CD4-positive, alpha-beta memory T cell (primary cell): ENCODE data around the gene ARMC2. TPM values are rescaled to one million over a fixed set of nuclear protein-coding genes. Genes with fewer than 3 reads are reported as not detected.

ENCODE experiments used
- CTCF ChIA-PET: fragments of 350-600 bp; sonication (Branson Sonifier 250); formaldehyde crosslinking; loops from one replicate; lab custom pipeline; 2021; ENCODE audit warnings: inconsistent platforms; ENCODE audit not compliant: partially characterized antibody; lab: Charles Lee
- POLR2A ChIA-PET: fragments of 350-600 bp; sonication (Branson Sonifier 250); formaldehyde crosslinking; loops from one replicate; lab custom pipeline; 2021; ENCODE audit not compliant: partially characterized antibody; lab: Charles Lee
- DNase-seq, 5 donors: peaks; one replicate each; pipeline versions ENCODE4 v3.0.0 to v3.0.0-alpha.2; 2020 to 2022; ENCODE audit warnings: mixed read lengths in 1 of 5
- H3K27ac ChIP-seq: one replicate; pipeline ENCODE4 v1.7.0; 2013; ENCODE audit warnings: low read depth, low read length
- H3K27me3 ChIP-seq: 2 replicates; pipeline ENCODE4 v1.7.0; 2013; ENCODE audit warnings: mild to moderate bottlenecking, low read length, moderate library complexity; ENCODE audit not compliant: insufficient read depth
- H3K36me3 ChIP-seq: 2 replicates; pipeline ENCODE4 v1.7.0; 2013; ENCODE audit warnings: mild to moderate bottlenecking, low read length, moderate library complexity; ENCODE audit not compliant: insufficient read depth
- H3K4me1 ChIP-seq: 2 replicates; pipeline ENCODE4 v1.7.0; 2013; ENCODE audit warnings: mild to moderate bottlenecking, low read length, moderate library complexity; ENCODE audit not compliant: insufficient read depth
- H3K4me3 ChIP-seq, 2 donors: one replicate each; pipeline ENCODE4 v1.7.0; 2013; ENCODE audit warnings: low read length in 2 of 2, mild to moderate bottlenecking in 1 of 2
- H3K9me3 ChIP-seq, 2 donors: one replicate each; pipeline ENCODE4 v1.7.0; 2013; ENCODE audit warnings: low read length in 2 of 2, control low read depth in 1 of 2; ENCODE audit not compliant: control insufficient read depth in 1 of 2
- H3K27ac Mint-ChIP-seq, 7 donors: one replicate each; pipeline ENCODE4 v1.8.0; 2020 to 2021; ENCODE audit warnings: mixed read lengths in 7 of 7, mild to moderate bottlenecking in 6 of 7, inconsistent platforms in 3 of 7, moderate library complexity in 3 of 7
- H3K27me3 Mint-ChIP-seq, 2 donors: one replicate each; pipeline ENCODE4 v1.8.0; 2020 to 2021; ENCODE audit warnings: mixed read lengths in 2 of 2
- H3K36me3 Mint-ChIP-seq, 2 donors: one replicate each; pipeline ENCODE4 v1.8.0; 2020 to 2021; ENCODE audit warnings: mixed read lengths in 2 of 2, inconsistent platforms in 1 of 2, mild to moderate bottlenecking in 1 of 2
- H3K4me1 Mint-ChIP-seq, 4 donors: one replicate each; pipeline ENCODE4 v1.8.0; 2020 to 2021; ENCODE audit warnings: mixed read lengths in 4 of 4, mild to moderate bottlenecking in 1 of 4
- H3K4me3 Mint-ChIP-seq, 8 donors: one replicate each; pipeline ENCODE4 v1.8.0; 2020 to 2021; ENCODE audit warnings: mixed read lengths in 8 of 8, mild to moderate bottlenecking in 7 of 8, moderate library complexity in 6 of 8, inconsistent platforms in 3 of 8
- H3K9me3 Mint-ChIP-seq, 8 donors: one replicate each; pipeline ENCODE4 v1.8.0; 2020 to 2021; ENCODE audit warnings: mixed read lengths in 8 of 8, mild to moderate bottlenecking in 5 of 8, inconsistent platforms in 3 of 8, moderate library complexity in 1 of 8
- intact Hi-C: fragments of 100-400 bp; cut with micrococcal nuclease; formaldehyde crosslinking; loops from one replicate; pipeline ENCODE4 v1.15.1; 2023
- polyA plus RNA-seq, 2 donors: library from polyadenylated mRNA; unstranded; fragments of 300-500 nt; fragmentation: Illumina TruSeq; gene quantifications; one replicate each; pipeline ENCODE4 v1.2.3, GENCODE V29; 2021
- total RNA-seq, 2 experiments: library from RNA; stranded (reverse); gene quantifications; one replicate each; pipeline ENCODE4 v1.2.3, GENCODE V29; 2021

Gene ARMC2
- total and polyA plus RNA-seq, 4 experiments from 2014 or later, result 3.2 to 11.2 (median 7.0) TPM

DNA sequence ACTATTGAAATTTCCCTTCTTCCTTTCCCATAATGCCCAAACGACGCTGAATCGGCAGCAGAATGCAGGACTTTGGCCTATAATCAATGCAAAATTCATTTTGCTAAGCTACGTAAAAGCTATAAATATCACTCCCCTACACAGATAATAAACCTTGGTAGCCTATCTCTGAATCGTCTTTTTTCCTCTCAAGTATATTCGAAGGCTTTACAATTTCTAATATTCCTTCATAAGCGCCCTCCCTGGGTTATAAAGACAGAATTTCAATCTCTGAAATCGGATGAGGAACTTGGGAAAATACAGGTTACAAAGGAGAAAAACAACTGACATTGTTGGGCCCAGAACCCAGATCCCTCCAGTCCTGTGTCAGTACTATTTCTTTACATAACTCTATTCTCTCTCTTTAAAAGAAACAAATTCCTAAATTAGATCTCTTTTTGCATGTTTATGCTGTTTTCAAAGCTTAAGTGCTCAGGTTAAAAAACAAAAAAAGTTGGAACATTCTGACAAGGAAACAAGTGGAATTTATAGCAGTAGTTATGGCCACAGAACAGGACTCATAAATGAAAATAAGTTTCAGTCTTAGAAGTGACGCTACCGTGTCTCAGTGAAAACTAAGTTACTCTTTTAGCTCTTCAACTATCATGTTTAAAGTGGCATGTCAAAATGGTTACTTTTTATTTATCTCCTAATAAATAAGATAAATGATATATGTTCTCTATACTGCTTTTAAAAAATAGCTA, 161.9 kb downstream of the ARMC2 start:
- peak overlapping the region; percentile 91 to 100 (median 99) for H3K27ac Mint-ChIP-seq
- ChIA-PET POLR2A (interaction anchor here (0.6 to 6.4 kb wide), 27 partner anchors 9 to 749 kb away, joined by 3 to 59 read pairs (median 4); partner anchors contain the start of genes ARMC2, CD164, CEP57L1 and FOXO3), CTCF (interaction anchor here (0.6 to 6.0 kb wide), 6 partner anchors 8 to 253 kb away, joined by 3 to 61 read pairs (median 4); no protein-coding TSS in a partner anchor)
- Histone ChIP-seq H3K9me3 (no peaks in the 10 kb centered on the region), H3K27ac (peak overlapping the region; percentile 96), H3K36me3 (no peaks in the 10 kb centered on the region), H3K4me3 (peak overlapping the region; percentile 67 to 73), H3K27me3 (no peaks in the 10 kb centered on the region), H3K4me1 (peaks cover 67% of the 10 kb centered on the region)
- peaks cover 0 to 1% (median 0%) of the 10 kb centered on the region in 8 donors for H3K9me3 Mint-ChIP-seq
- peak overlapping the region; percentile 90 to 99 (median 98) for H3K4me3 Mint-ChIP-seq
- H3K4me1 Mint-ChIP-seq, result peaks cover 44 to 81% (median 59%) of the 10 kb centered on the region in 4 donors
- H3K27me3 Mint-ChIP-seq, result no peaks in the 10 kb centered on the region
- peaks cover 0 to 12% of the 10 kb centered on the region in 2 donors for H3K36me3 Mint-ChIP-seq
- intact Hi-C loops, result loop anchor here (1.0 to 10.0 kb wide), 12 partner anchors 10 to 1807 kb away; partner anchors contain the start of genes ARMC2, CD164, CDK19 and CEP57L1
- DNase-seq, result peak in 2 of 5 donors; percentile 15

- no peak for DNase-seq
- peaks cover 68% of the 10 kb centered on the region for H3K4me1 ChIP-seq
- ChIA-PET POLR2A (interaction anchor here (0.9 to 6.4 kb wide), 15 partner anchors 8 to 750 kb away, joined by 3 to 59 read pairs (median 11); partner anchors contain the start of genes CD164, CEP57L1, FOXO3 and SESN1), CTCF (interaction anchor here (0.7 to 6.0 kb wide), 5 partner anchors 26 to 453 kb away, joined by 3 to 61 read pairs (median 3); no protein-coding TSS in a partner anchor)
- H3K27me3 ChIP-seq, result no peaks in the 10 kb centered on the region
- Mint-ChIP-seq H3K4me1 (peaks cover 47 to 84% (median 60%) of the 10 kb centered on the region in 4 donors), H3K36me3 (peaks cover 0 to 12% of the 10 kb centered on the region in 2 donors), H3K27ac (peak overlapping the region; percentile 91 to 100 (median 99)), H3K9me3 (peaks cover 0 to 1% (median 0%) of the 10 kb centered on the region in 8 donors), H3K4me3 (peak overlapping the region; percentile 34 to 99 (median 86)), H3K27me3 (no peaks in the 10 kb centered on the region)
- H3K9me3 ChIP-seq, result no peaks in the 10 kb centered on the region
- no peaks in the 10 kb centered on the region for H3K36me3 ChIP-seq
- intact Hi-C loops, result loop anchor here (1.0 kb wide), 1 partner anchor 10 kb away; no protein-coding TSS in a partner anchor
- H3K27ac ChIP-seq, result peak overlapping the region; percentile 96
- no peak overlapping the region for H3K4me3 ChIP-seq
Measured at GRCh38 chr6:109010705-109011102, 162.5 kb downstream of the ARMC2 start.

- intact Hi-C loops, result no loop called here
- peaks cover 34 to 58% (median 42%) of the 10 kb centered on the region in 4 donors for H3K4me1 Mint-ChIP-seq
- CTCF ChIA-PET, result interaction anchor here (1.0 to 4.5 kb wide), 6 partner anchors 17 to 60 kb away, joined by 3 to 23 read pairs (median 4); no protein-coding TSS in a partner anchor
- H3K9me3 ChIP-seq, result no peaks in the 10 kb centered on the region
- H3K36me3 Mint-ChIP-seq, result peaks cover 0 to 7% of the 10 kb centered on the region in 2 donors
- H3K27ac Mint-ChIP-seq, result peak overlapping the region; percentile 73 to 96 (median 89)
- H3K4me1 ChIP-seq, result peaks cover 44% of the 10 kb centered on the region
- H3K4me3 ChIP-seq, result no peak overlapping the region
- no peak for DNase-seq
- no peaks in the 10 kb centered on the region for H3K27me3 Mint-ChIP-seq
- peaks cover 0 to 1% (median 0%) of the 10 kb centered on the region in 8 donors for H3K9me3 Mint-ChIP-seq
- no peaks in the 10 kb centered on the region for H3K36me3 ChIP-seq
- H3K27ac ChIP-seq, result no peak overlapping the region
- H3K4me3 Mint-ChIP-seq, result peak overlapping the region in 7 of 8 donors; percentile 8 to 65 (median 48)
- POLR2A ChIA-PET, result interaction anchor here (0.6 to 2.3 kb wide), 6 partner anchors 23 to 455 kb away, joined by 3 to 14 read pairs (median 5); no protein-coding TSS in a partner anchor
- no peaks in the 10 kb centered on the region for H3K27me3 ChIP-seq
Measured at GRCh38 chr6:109013656-109014305, 165.6 kb downstream of the ARMC2 start.

DNA sequence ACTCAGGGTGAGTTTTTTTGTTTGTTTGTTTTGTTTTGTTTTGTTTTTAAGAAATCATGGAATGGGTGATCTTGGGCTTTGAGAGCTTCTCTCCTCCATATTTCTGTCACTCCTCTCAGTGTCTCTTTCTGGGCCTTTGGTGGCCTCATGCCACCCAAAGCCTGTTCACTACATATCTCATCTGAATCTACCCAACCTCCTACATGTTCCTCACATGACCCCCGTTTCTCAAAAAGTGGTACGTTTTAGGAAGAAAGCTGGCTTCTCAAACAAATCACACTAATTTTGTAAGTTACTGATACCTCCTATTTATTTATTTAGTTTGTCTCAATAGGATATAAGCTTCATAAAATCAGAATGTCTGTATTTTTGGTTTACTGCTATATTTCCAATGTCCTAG, 166.4 kb downstream of the ARMC2 start:
- peaks cover 51% of the 10 kb centered on the region for H3K4me1 ChIP-seq
- Mint-ChIP-seq H3K27ac (peak overlapping the region; percentile 53 to 96 (median 80)), H3K4me3 (peak overlapping the region in 4 of 8 donors; percentile 1 to 33 (median 14)), H3K36me3 (peaks cover 0 to 5% of the 10 kb centered on the region in 2 donors), H3K9me3 (peaks cover 0 to 1% (median 0%) of the 10 kb centered on the region in 8 donors), H3K27me3 (no peaks in the 10 kb centered on the region), H3K4me1 (peaks cover 39 to 63% (median 47%) of the 10 kb centered on the region in 4 donors)
- no peaks in the 10 kb centered on the region for H3K36me3 ChIP-seq
- DNase-seq, result no peak
- intact Hi-C loops, result no loop called here
- no peak overlapping the region for H3K4me3 ChIP-seq
- ChIA-PET CTCF (interaction anchor here (1.1 to 4.5 kb wide), 6 partner anchors 8 to 59 kb away, joined by 3 to 23 read pairs (median 4); no protein-coding TSS in a partner anchor), POLR2A (interaction anchor here (0.8 to 2.3 kb wide), 5 partner anchors 22 to 432 kb away, joined by 3 to 14 read pairs (median 6); no protein-coding TSS in a partner anchor)
- no peaks in the 10 kb centered on the region for H3K9me3 ChIP-seq
- H3K27ac ChIP-seq, result no peak overlapping the region
- H3K27me3 ChIP-seq, result no peaks in the 10 kb centered on the region

DNA sequence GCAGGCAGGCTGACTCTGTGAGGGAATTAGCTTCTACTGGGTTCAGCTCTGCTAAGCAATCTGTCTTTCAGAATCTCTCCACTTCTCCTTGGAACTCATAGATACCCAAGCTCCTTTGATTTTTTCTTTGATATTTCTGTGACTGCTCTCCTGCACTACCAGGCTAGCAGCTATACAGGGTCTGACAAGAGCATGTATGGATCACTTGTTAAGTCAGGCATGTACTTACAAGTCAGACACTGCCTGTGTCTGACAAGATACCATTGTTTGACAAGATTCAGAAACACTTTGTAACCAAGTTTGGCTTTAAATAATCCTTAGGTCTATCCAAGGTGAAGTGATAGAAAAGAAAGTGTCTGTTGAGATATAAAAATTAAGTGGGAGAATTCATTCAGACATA, 167.0 kb downstream of the ARMC2 start:
- Mint-ChIP-seq H3K9me3 (peaks cover 0 to 3% (median 0%) of the 10 kb centered on the region in 8 donors), H3K27me3 (no peaks in the 10 kb centered on the region), H3K36me3 (no peaks in the 10 kb centered on the region), H3K4me1 (peaks cover 37 to 63% (median 48%) of the 10 kb centered on the region in 4 donors), H3K27ac (peak overlapping the region; percentile 9 to 76 (median 33)), H3K4me3 (peak overlapping the region in 2 of 8 donors; percentile 10 to 61)
- H3K4me3 ChIP-seq, result no peak overlapping the region
- intact Hi-C loops, result no loop called here
- ChIA-PET POLR2A (interaction anchor here (0.8 to 2.3 kb wide), 3 partner anchors 21 to 56 kb away, joined by 3 to 14 read pairs (median 12); no protein-coding TSS in a partner anchor), CTCF (interaction anchor here (1.3 to 4.5 kb wide), 4 partner anchors 8 to 58 kb away, joined by 3 to 23 read pairs (median 5); no protein-coding TSS in a partner anchor)
- H3K4me1 ChIP-seq, result peaks cover 53% of the 10 kb centered on the region
- no peaks in the 10 kb centered on the region for H3K9me3 ChIP-seq
- DNase-seq, result no peak
- H3K36me3 ChIP-seq, result no peaks in the 10 kb centered on the region
- H3K27ac ChIP-seq, result no peak overlapping the region
- H3K27me3 ChIP-seq, result no peaks in the 10 kb centered on the region

DNA sequence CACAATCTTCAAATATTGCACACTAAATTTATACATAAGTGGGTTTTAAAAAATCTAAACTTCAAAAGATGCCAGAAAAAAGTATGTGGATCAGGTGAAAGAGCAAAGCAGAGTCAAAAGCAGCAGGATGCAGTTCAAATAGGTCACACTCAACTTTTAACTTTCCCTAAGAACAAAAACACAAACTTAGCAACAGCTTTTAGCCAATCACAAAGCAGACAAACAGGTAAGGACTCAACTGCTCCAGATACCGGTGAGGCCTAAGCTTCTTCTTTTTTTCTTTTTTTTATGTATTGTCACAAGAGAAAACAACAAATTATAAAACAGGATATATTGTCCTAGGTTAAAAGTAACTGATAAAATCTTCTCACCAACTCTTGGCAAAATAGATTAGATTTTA, 171.7 kb downstream of the ARMC2 start:
- peak; percentile 56 to 78 (median 69) for DNase-seq
- H3K27me3 ChIP-seq, result no peaks in the 10 kb centered on the region
- no peaks in the 10 kb centered on the region for H3K36me3 ChIP-seq
- intact Hi-C loops, result loop anchor here (1.0 kb wide), 1 partner anchor 10 kb away; no protein-coding TSS in a partner anchor
- Mint-ChIP-seq H3K4me1 (peaks cover 29 to 50% (median 36%) of the 10 kb centered on the region in 4 donors), H3K9me3 (peaks cover 0 to 1% (median 0%) of the 10 kb centered on the region in 8 donors), H3K36me3 (no peaks in the 10 kb centered on the region), H3K27me3 (no peaks in the 10 kb centered on the region), H3K4me3 (peak overlapping the region in 5 of 8 donors; percentile 26 to 73 (median 53)), H3K27ac (peak overlapping the region; percentile 38 to 96 (median 87))
- no peak overlapping the region for H3K4me3 ChIP-seq
- H3K4me1 ChIP-seq, result peaks cover 29% of the 10 kb centered on the region
- ChIA-PET CTCF (interaction anchor here (0.9 to 1.5 kb wide), 2 partner anchors 18 to 53 kb away, joined by 3 read pairs; no protein-coding TSS in a partner anchor), POLR2A (interaction anchor here (0.9 to 3.3 kb wide), 7 partner anchors 8 to 460 kb away, joined by 3 to 29 read pairs (median 3); no protein-coding TSS in a partner anchor)
- H3K9me3 ChIP-seq, result no peaks in the 10 kb centered on the region
- H3K27ac ChIP-seq, result peak overlapping the region; percentile 30
